ENCODE results near the gene CPSF2.

- TF ChIP-seq CTCF (conservative IDR thresholded peaks at IDR 0.05; ENCODE audit: low read length) (no peak), EZH2phosphoT487 (IDR thresholded peaks at IDR 0.05; ENCODE audit: borderline replicate concordance, low read depth, low read length) (no peak)
Observed at GRCh38 chr14:92185559-92185958, 63.8 kb downstream of the CPSF2 start.
